Neuronal stem cell (in vitro differentiated cells): Measurements from ENCODE around the gene NUDT2.

Experiments used
- DNase-seq: peaks from one replicate; pipeline ENCODE4 v3.0.0-alpha.2; 2013; ENCODE audit warnings: low spot score
- H2AFZ ChIP-seq: one replicate; pipeline ENCODE4 v1.6.1; 2013; ENCODE audit warnings: mild to moderate bottlenecking, low read length, inconsistent platforms
- H2AK5ac ChIP-seq: 2 replicates; pipeline ENCODE4 v1.6.1; 2013; ENCODE audit warnings: low read depth, mild to moderate bottlenecking, inconsistent platforms, low read length, moderate library complexity, mixed read lengths
- H2BK120ac ChIP-seq: 2 replicates; pipeline ENCODE4 v1.6.1; 2013; ENCODE audit warnings: low read depth, mild to moderate bottlenecking, inconsistent platforms, low read length, moderate library complexity, mixed read lengths
- H2BK12ac ChIP-seq: one replicate; pipeline ENCODE4 v1.6.1; 2013; ENCODE audit warnings: low read length, inconsistent platforms
- H2BK15ac ChIP-seq: 2 replicates; pipeline ENCODE4 v1.6.1; 2013; ENCODE audit warnings: mild to moderate bottlenecking, low read length, inconsistent platforms, mixed read lengths
- H2BK5ac ChIP-seq: one replicate; pipeline ENCODE4 v1.6.1; 2013; ENCODE audit warnings: inconsistent platforms, mild to moderate bottlenecking, low read length, moderate library complexity
- H3K14ac ChIP-seq: one replicate; pipeline ENCODE4 v1.6.1; 2013; ENCODE audit warnings: low read length, inconsistent platforms
- H3K18ac ChIP-seq: 2 replicates; pipeline ENCODE4 v1.6.1; 2013; ENCODE audit warnings: low read length, inconsistent platforms
- H3K23ac ChIP-seq: 2 replicates; pipeline ENCODE4 v1.6.1; 2013; ENCODE audit warnings: low read depth, mild to moderate bottlenecking, mixed read lengths, low read length, inconsistent platforms; ENCODE audit not compliant: poor library complexity
- H3K27ac ChIP-seq: replicated peaks from 3 replicates; pipeline ENCODE4 v1.5.1; 2013; ENCODE audit warnings: low read length, inconsistent platforms
- H3K27me3 ChIP-seq, 3 experiments: 2 replicates each; pipeline ENCODE4 v1.6.1; 2013; ENCODE audit warnings: low read length in 3 of 3, mild to moderate bottlenecking in 2 of 3, inconsistent platforms in 1 of 3, low read depth in 1 of 3, mixed read lengths in 1 of 3, moderate library complexity in 1 of 3; ENCODE audit not compliant: control insufficient read depth in 3 of 3, insufficient read depth in 3 of 3
- H3K36me3 ChIP-seq, 2 donors: replicated peaks in 1 of 2; 2 replicates each; pipeline ENCODE4 v1.6.1; 2013; ENCODE audit warnings: low read length in 2 of 2; ENCODE audit not compliant: control insufficient read depth in 2 of 2, insufficient read depth in 2 of 2
- H3K4ac ChIP-seq: 2 replicates; pipeline ENCODE4 v1.6.1; 2013; ENCODE audit warnings: inconsistent platforms, mild to moderate bottlenecking, low read length, moderate library complexity
- H3K4me1 ChIP-seq, 2 donors: 1 replicate in 1 of 2; 2 replicates in 1 of 2; pipeline ENCODE4 v1.6.1; 2013; ENCODE audit warnings: low read length in 2 of 2, low read depth in 1 of 2; ENCODE audit not compliant: control insufficient read depth in 2 of 2, insufficient read depth in 1 of 2
- H3K4me2 ChIP-seq: one replicate; pipeline ENCODE4 v1.6.1; 2013; ENCODE audit warnings: mild to moderate bottlenecking, low read length, inconsistent platforms; ENCODE audit not compliant: insufficient read depth, poor library complexity, severe bottlenecking
- H3K4me3 ChIP-seq, 2 donors: 2 replicates each; pipeline ENCODE4 v1.5.1; 2013; ENCODE audit warnings: low read length in 2 of 2, mild to moderate bottlenecking in 2 of 2, inconsistent platforms in 1 of 2, moderate library complexity in 1 of 2
- H3K79me1 ChIP-seq: one replicate; pipeline ENCODE4 v1.6.1; 2013; ENCODE audit warnings: low read depth, mild to moderate bottlenecking, inconsistent platforms, low read length, moderate library complexity
- H3K9ac ChIP-seq: one replicate; pipeline ENCODE4 v1.6.1; 2013; ENCODE audit warnings: mild to moderate bottlenecking, low read depth, low read length, inconsistent platforms; ENCODE audit not compliant: poor library complexity
- H3K9me3 ChIP-seq, 2 donors: replicated peaks in 1 of 2; 2 replicates each; pipeline versions ENCODE3 to v1.6.1; 2013; ENCODE audit warnings: low read length in 2 of 2, mild to moderate bottlenecking in 2 of 2, inconsistent platforms in 1 of 2, low read depth in 1 of 2, mixed read lengths in 1 of 2, moderate library complexity in 1 of 2; ENCODE audit not compliant: control insufficient read depth in 2 of 2, insufficient read depth in 1 of 2
- H4K8ac ChIP-seq: one replicate; pipeline ENCODE4 v1.6.1; 2013; ENCODE audit warnings: low read depth, mild to moderate bottlenecking, inconsistent platforms, low read length, moderate library complexity
- H4K91ac ChIP-seq: one replicate; pipeline ENCODE4 v1.6.1; 2013; ENCODE audit warnings: low read length, low read depth, mild to moderate bottlenecking, inconsistent platforms; ENCODE audit not compliant: poor library complexity
- WGBS, 2 donors: extraction: QIAGEN DNeasy Blood & Tissue Kit; methylation state at CpG; one replicate each; pipeline ENCODE4 v1.1.7; 2013; ENCODE audit warnings: missing lambda C conversion rate in 2 of 2, mixed read lengths in 1 of 2; ENCODE audit not compliant: insufficient read length in 2 of 2, insufficient replicate concordance in 1 of 2; ENCODE audit errors: extremely low coverage in 2 of 2; 5-methylcytosine and 5-hydroxymethylcytosine counted together

Gene NUDT2

DNA sequence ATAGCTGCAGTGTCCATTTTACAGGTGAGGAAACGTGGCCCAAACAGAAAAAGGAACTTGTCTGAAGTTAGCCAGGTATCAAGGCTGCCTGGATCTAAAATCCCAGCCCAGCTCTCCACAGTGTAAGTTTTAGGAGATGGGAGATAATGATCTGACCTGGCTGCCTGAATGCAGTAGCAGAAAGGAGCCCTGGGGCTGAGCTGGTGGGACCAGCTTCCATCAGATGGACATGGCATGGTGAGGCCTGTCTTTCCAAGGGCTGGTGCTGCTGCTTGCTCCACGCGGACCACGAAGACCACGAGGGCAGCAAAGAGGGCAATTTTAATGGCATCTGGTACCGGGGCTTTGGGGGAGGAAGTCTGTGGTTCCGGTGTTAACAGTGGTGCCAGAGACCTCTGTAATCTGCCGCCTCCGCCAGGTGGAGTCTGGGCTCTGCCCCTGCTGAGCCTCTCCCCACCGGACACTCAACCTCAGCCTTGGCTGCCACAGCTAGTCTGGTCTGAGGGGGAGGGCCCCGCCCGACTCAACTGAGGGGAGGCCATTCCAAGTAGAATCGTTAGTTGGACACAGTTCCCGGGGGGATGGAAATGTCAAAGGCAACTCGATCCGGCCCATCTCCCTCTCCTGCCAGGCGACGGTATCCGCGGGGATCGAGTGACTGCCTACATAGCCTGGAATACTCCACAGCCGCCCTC lies 46.7 kb downstream of the NUDT2 start:
- H2AK5ac ChIP-seq: peak overlapping the region; percentile 44
- peak overlapping the region; percentile 70 for H3K23ac ChIP-seq
- H3K9me3 ChIP-seq: peaks cover 4 to 8% of the 10 kb centered on the region in 2 donors
- no peaks in the 10 kb centered on the region for H3K79me1 ChIP-seq
- no CpG with 5 or more reads among the region's 22 CpGs for WGBS, 2 donors
- no peak overlapping the region for H2BK120ac ChIP-seq
- no peak overlapping the region for H2BK5ac ChIP-seq
- peak overlapping the region; percentile 95 for H3K4me2 ChIP-seq
- H3K9ac ChIP-seq: peak overlapping the region; percentile 53
- DNase-seq: peak; percentile 17
- no peak overlapping the region for H3K27ac ChIP-seq
- H2BK15ac ChIP-seq: no peak overlapping the region
- H4K8ac ChIP-seq: no peak overlapping the region
- no peak overlapping the region for H4K91ac ChIP-seq
- H2BK12ac ChIP-seq: no peak overlapping the region
- no peak overlapping the region for H3K14ac ChIP-seq
- peak overlapping the region; percentile 57 to 81 for H3K4me3 ChIP-seq
- H3K4ac ChIP-seq: no peak overlapping the region
- peaks cover 13 to 15% of the 10 kb centered on the region in 2 donors for H3K4me1 ChIP-seq
- peaks cover 5 to 54% (median 30%) of the 10 kb centered on the region in 3 experiments for H3K27me3 ChIP-seq
- peak overlapping the region; percentile 58 for H3K18ac ChIP-seq
- peaks cover 0 to 6% of the 10 kb centered on the region in 2 donors for H3K36me3 ChIP-seq
- H2AFZ ChIP-seq: peak overlapping the region; percentile 96

DNA sequence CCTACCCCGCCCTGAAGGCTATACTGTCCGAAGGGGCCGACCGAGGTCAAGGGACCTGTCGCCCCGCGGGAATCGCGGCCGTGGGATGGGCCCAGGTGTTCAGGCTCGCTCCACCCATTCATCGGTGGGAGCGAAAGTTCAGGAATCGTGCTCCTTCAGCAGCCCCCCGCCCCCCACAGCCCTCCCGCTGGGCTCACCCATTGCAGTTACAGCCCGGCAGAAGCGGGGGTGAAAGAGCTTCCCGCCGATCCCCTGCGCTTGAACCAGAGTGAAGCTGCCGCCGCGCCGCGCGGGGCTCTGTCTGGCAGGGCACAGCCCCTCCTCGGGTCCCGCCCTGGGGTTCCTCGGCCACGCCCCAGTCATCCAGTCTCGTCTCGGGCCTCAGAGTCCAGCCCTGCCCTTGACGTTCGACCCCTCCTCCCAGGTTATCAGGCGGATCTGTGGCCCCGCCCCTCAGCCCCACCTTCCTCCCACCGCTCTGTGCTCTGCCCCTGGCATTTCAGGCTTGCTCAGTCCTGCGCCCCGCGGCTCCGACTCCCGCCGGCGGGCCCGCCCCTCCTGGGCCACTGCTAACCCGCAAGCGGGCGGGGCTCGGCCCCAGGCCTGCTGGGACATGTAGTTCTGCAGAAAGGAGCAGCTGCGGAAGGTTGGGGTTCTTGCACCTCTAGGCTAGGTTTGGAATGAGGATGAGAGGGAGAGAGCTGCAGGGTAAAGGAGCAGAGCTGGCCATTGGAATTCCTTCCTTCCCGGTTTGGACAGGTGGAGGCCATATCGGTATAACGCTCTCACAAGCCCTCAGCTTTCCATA lies 47.4 kb downstream of the NUDT2 start, which contains the start of gene MYORG:
Gene MYORG, minus strand, starts transcription at position 303 of the 808 bp plus-strand sequence. CDS start 3,955 bp downstream, outside the sequence.
- H2AFZ ChIP-seq: peak within 1 kb of the TSS; percentile 96
- no peaks in the 10 kb centered on the region for H3K79me1 ChIP-seq
- no peak within 1 kb of the TSS for H4K8ac ChIP-seq
- no peak within 1 kb of the TSS for H4K91ac ChIP-seq
- H3K27me3 ChIP-seq: peaks cover 7 to 62% (median 38%) of the 10 kb centered on the region in 3 experiments
- H3K4me3 ChIP-seq: peak within 1 kb of the TSS; percentile 57 to 81
- peak within 1 kb of the TSS; percentile 58 for H3K18ac ChIP-seq
- no peaks in the 10 kb centered on the region for H3K36me3 ChIP-seq
- no peak within 1 kb of the TSS for H3K27ac ChIP-seq
- H2BK5ac ChIP-seq: no peak within 1 kb of the TSS
- peak within 1 kb of the TSS; percentile 70 for H3K23ac ChIP-seq
- no peak within 1 kb of the TSS for H3K4ac ChIP-seq
- H3K4me1 ChIP-seq: peaks cover 15 to 20% of the 10 kb centered on the region in 2 donors
- no peak within 1 kb of the TSS for H3K14ac ChIP-seq
- no CpG with 5 or more reads among the region's 54 CpGs for WGBS, 2 donors
- H2BK12ac ChIP-seq: no peak within 1 kb of the TSS
- DNase-seq: peak; percentile 76
- peaks cover under 1% of the 10 kb centered on the region in 2 donors for H3K9me3 ChIP-seq
- H2BK15ac ChIP-seq: no peak within 1 kb of the TSS
- no peak within 1 kb of the TSS for H2BK120ac ChIP-seq
- peak within 1 kb of the TSS; percentile 95 for H3K4me2 ChIP-seq
- peak within 1 kb of the TSS; percentile 53 for H3K9ac ChIP-seq
- peak within 1 kb of the TSS; percentile 44 for H2AK5ac ChIP-seq

DNA sequence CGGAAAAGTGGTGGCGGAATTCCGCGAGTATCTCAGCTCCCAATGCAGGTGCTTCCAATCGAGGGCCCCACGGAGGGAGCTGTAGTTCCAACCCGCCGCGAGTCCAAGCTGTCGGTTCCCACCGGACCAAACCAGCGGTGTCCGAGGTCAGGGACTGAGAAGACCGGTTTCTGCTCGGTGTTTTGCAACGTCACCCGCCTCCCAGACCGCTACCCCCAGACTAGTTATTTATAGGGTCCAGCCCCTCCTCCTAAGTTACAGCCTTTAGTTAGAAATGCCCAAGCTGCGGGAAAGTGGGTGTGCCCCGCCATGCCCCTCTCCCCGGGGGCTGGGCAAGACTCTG lies 48.0 kb downstream of the NUDT2 start:
- no peak overlapping the region for H2BK120ac ChIP-seq
- no CpG with 5 or more reads among the region's 21 CpGs for WGBS, 2 donors
- DNase-seq: no peak

More for the DNA sequence above, 48.0 kb downstream of the NUDT2 start:
- no peak overlapping the region for H3K27ac ChIP-seq
- peak overlapping the region; percentile 1 for H3K18ac ChIP-seq
- H3K23ac ChIP-seq: no peak overlapping the region
- peak overlapping the region; percentile 57 to 81 for H3K4me3 ChIP-seq
- no peak overlapping the region for H4K8ac ChIP-seq
- H3K4me1 ChIP-seq: peaks cover 15 to 20% of the 10 kb centered on the region in 2 donors
- no peaks in the 10 kb centered on the region for H3K79me1 ChIP-seq
- no peak overlapping the region for H3K9ac ChIP-seq
- no peaks in the 10 kb centered on the region for H3K36me3 ChIP-seq
- H3K27me3 ChIP-seq: peaks cover 7 to 66% (median 42%) of the 10 kb centered on the region in 3 experiments
- no peak overlapping the region for H3K14ac ChIP-seq
- H3K4me2 ChIP-seq: peak overlapping the region; percentile 95
- H2AK5ac ChIP-seq: no peak overlapping the region
- no peak overlapping the region for H2BK5ac ChIP-seq
- H3K4ac ChIP-seq: no peak overlapping the region
- no peak overlapping the region for H4K91ac ChIP-seq
- H2BK12ac ChIP-seq: no peak overlapping the region
- no peak overlapping the region for H2BK15ac ChIP-seq
- H2AFZ ChIP-seq: peak overlapping the region; percentile 96
- no peaks in the 10 kb centered on the region for H3K9me3 ChIP-seq
